HG03571 (cell line): Measurements from ENCODE around the gene GALNT18.

ENCODE experiments used
- ATAC-seq: cut with Tn5 transposase; IDR thresholded peaks from one replicate; pipeline ENCODE4 v1.9.1; 2021; ENCODE audit not compliant: unreplicated experiment

The GALNT18 gene

GRCh38 chr11:11588243-11588642 lies 33.6 kb downstream of the GALNT18 start:
- no peak for ATAC-seq

GRCh38 chr11:11587122-11587521 lies 34.7 kb downstream of the GALNT18 start:
- ATAC-seq = no peak

GRCh38 chr11:11586465-11586864 lies 35.3 kb downstream of the GALNT18 start:
- ATAC-seq = no peak

- no peak for ATAC-seq
These were observed 36.9 kb downstream of the GALNT18 start for GRCh38 chr11:11584937-11585336.

- ATAC-seq = no peak
These were observed 37.3 kb downstream of the GALNT18 start for GRCh38 chr11:11584530-11584810.

GRCh38 chr11:11583801-11584529 lies 37.8 kb downstream of the GALNT18 start:
- ATAC-seq = no peak

GRCh38 chr11:11582011-11582701 lies 39.6 kb downstream of the GALNT18 start:
- ATAC-seq = no peak

GRCh38 chr11:11581481-11581880 lies 40.3 kb downstream of the GALNT18 start:
- no peak for ATAC-seq

GRCh38 chr11:11580841-11581411 lies 40.9 kb downstream of the GALNT18 start:
- no peak for ATAC-seq

GRCh38 chr11:11580012-11580411 lies 41.8 kb downstream of the GALNT18 start:
- no peak for ATAC-seq

GRCh38 chr11:11579012-11579988 lies 42.5 kb downstream of the GALNT18 start:
- ATAC-seq = no peak

GRCh38 chr11:11577932-11578911 lies 43.6 kb downstream of the GALNT18 start:
- ATAC-seq = no peak

GRCh38 chr11:11577251-11577855 lies 44.5 kb downstream of the GALNT18 start:
- ATAC-seq = no peak

GRCh38 chr11:11574373-11575287 lies 47.2 kb downstream of the GALNT18 start:
- no peak for ATAC-seq

GRCh38 chr11:11572386-11572785 lies 49.4 kb downstream of the GALNT18 start:
- no peak for ATAC-seq

- ATAC-seq = no peak
These were observed 49.9 kb downstream of the GALNT18 start for GRCh38 chr11:11571893-11572292.

GRCh38 chr11:11570823-11571222 lies 51.0 kb downstream of the GALNT18 start:
- no peak for ATAC-seq

GRCh38 chr11:11569936-11570491 lies 51.8 kb downstream of the GALNT18 start:
- no peak for ATAC-seq
